Esophagus squamous epithelium (tissue), 5 donors: ENCODE results near the gene MLLT3. TPM values are rescaled to one million over a fixed set of nuclear protein-coding genes. Genes with fewer than 3 reads are reported as not detected.

Source experiments
- DNase-seq: peaks from one replicate; lab custom pipeline; 2025; lab: John Stamatoyannopoulos, UW
- H3K27ac ChIP-seq, 4 donors: fragments of 200-600 bp; sonication (generic); one replicate each; pipeline ENCODE4 v1.5.1; 2016 to 2019; ENCODE audit warnings: mild to moderate bottlenecking in 1 of 4
- H3K27me3 ChIP-seq, 4 donors: fragments of 200-600 bp; sonication (generic); 1 replicate in 3 of 4; 2 replicates in 1 of 4; pipeline versions ENCODE4 v1.5.1 to v1.6.0; 2017 to 2021; ENCODE audit warnings: antibody characterized with exemption in 1 of 4
- H3K36me3 ChIP-seq, 3 donors: fragments of 200-600 bp; sonication (generic); one replicate each; pipeline ENCODE4 v1.5.1; 2016 to 2019
- H3K4me1 ChIP-seq, 3 donors: fragments of 200-600 bp; sonication (generic); one replicate each; pipeline ENCODE4 v1.5.1; 2017 to 2019
- H3K4me3 ChIP-seq, 4 donors: fragments of 200-600 bp; sonication (generic); 1 replicate in 3 of 4; 2 replicates in 1 of 4; pipeline ENCODE4 v1.5.1; 2016 to 2019; ENCODE audit warnings: mild to moderate bottlenecking in 2 of 4, moderate library complexity in 1 of 4
- H3K9me3 ChIP-seq, 3 donors: fragments of 200-600 bp; sonication (generic); one replicate each; pipeline ENCODE4 v1.5.1; 2016 to 2019
- CTCF ChIP-seq, 6 experiments: fragments of 450-650 bp in 4 of 6; fragments of 200-600 bp in 2 of 6; sonication (generic) in 2 of 6; IDR thresholded peaks; one replicate each; pipeline ENCODE4 v1.5.1; 2016 to 2019; ENCODE audit warnings: antibody characterized with exemption in 6 of 6, mild to moderate bottlenecking in 4 of 6, moderate library complexity in 4 of 6
- POLR2A ChIP-seq, 4 donors: fragments of 450-650 bp; IDR thresholded peaks; one replicate each; pipeline ENCODE4 v1.6.1; 2017; ENCODE audit warnings: antibody characterized with exemption in 4 of 4, mild to moderate bottlenecking in 4 of 4, moderate library complexity in 3 of 4
- WGBS, 2 donors: methylation state at CpG; one replicate each; pipeline ENCODE4 v1.1.5; 2018; 5-methylcytosine and 5-hydroxymethylcytosine counted together
- intact Hi-C: fragments of 100-400 bp; cut with DNase I; formaldehyde crosslinking; loops from one replicate; pipeline ENCODE4 v1.15.0; 2022
- total RNA-seq, 4 donors: library from RNA; depleted of rRNA; stranded (reverse); fragments of >200 nt; gene quantifications; one replicate each; pipeline ENCODE4 v1.1.0, GENCODE V29; 2016
- donor health status: DM: yes; HTN: yes; CAD: no.

Gene MLLT3
- total RNA-seq, 4 donors from 2014 or later = 8.2 to 21.5 (median 8.6) TPM

GRCh38 chr9:20616808-20617207 is 5.5 kb downstream of the MLLT3 start:
- TF ChIP-seq CTCF (IDR thresholded peaks at IDR 0.05) (no peak), POLR2A (IDR thresholded peaks at IDR 0.05) (no peak)
- intact Hi-C loops = no loop called here
- Histone ChIP-seq H3K27ac (no peak overlapping the region), H3K9me3 (no peaks in the 10 kb centered on the region), H3K36me3 (no peaks in the 10 kb centered on the region), H3K27me3 (no peaks in the 10 kb centered on the region), H3K4me3 (no peak overlapping the region), H3K4me1 (peaks cover 11 to 61% (median 17%) of the 10 kb centered on the region in 3 donors)
- DNase-seq = no peak
- WGBS, 2 donors = 77 to 87% methylated on average over 2 of the region's 2 CpGs

GRCh38 chr9:20614602-20615216 is 7.6 kb downstream of the MLLT3 start:
- Histone ChIP-seq H3K4me1 (peaks cover 0 to 61% (median 17%) of the 10 kb centered on the region in 3 donors), H3K36me3 (no peaks in the 10 kb centered on the region), H3K27ac (no peak overlapping the region), H3K4me3 (no peak overlapping the region), H3K27me3 (no peaks in the 10 kb centered on the region), H3K9me3 (no peaks in the 10 kb centered on the region)
- WGBS, 2 donors = 80 to 88% methylated on average over 1 to 2 of the region's 2 CpGs
- no peak for DNase-seq
- TF ChIP-seq CTCF (IDR thresholded peaks at IDR 0.05) = no peak
- TF ChIP-seq POLR2A (IDR thresholded peaks at IDR 0.05) = no peak
- intact Hi-C loops = no loop called here

GRCh38 chr9:20611691-20612287 is 10.5 kb downstream of the MLLT3 start:
- peak overlapping the region in 2 of 4 donors; percentile 4 to 40 for H3K27ac ChIP-seq
- no peaks in the 10 kb centered on the region for H3K9me3 ChIP-seq
- H3K4me1 ChIP-seq = peaks cover 0 to 41% (median 7%) of the 10 kb centered on the region in 3 donors
- DNase-seq = no peak
- intact Hi-C loops = no loop called here
- no peaks in the 10 kb centered on the region for H3K36me3 ChIP-seq
- H3K4me3 ChIP-seq = peak overlapping the region in 1 of 4 donors; percentile 9
- 52 to 59% methylated on average over 3 of the region's 3 CpGs for WGBS, 2 donors
- no peak for TF ChIP-seq POLR2A (IDR thresholded peaks at IDR 0.05)
- TF ChIP-seq CTCF (IDR thresholded peaks at IDR 0.05) = peak; percentile 8 to 53 (median 34)
- H3K27me3 ChIP-seq = no peaks in the 10 kb centered on the region

GRCh38 chr9:20610591-20610990 is 11.7 kb downstream of the MLLT3 start:
- Histone ChIP-seq H3K36me3 (no peaks in the 10 kb centered on the region), H3K27me3 (no peaks in the 10 kb centered on the region), H3K27ac (no peak overlapping the region), H3K4me1 (peaks cover 0 to 46% (median 7%) of the 10 kb centered on the region in 3 donors), H3K4me3 (no peak overlapping the region), H3K9me3 (no peaks in the 10 kb centered on the region)
- TF ChIP-seq CTCF (IDR thresholded peaks at IDR 0.05) (no peak), POLR2A (IDR thresholded peaks at IDR 0.05) (no peak)
- intact Hi-C loops = no loop called here
- 66 to 70% methylated on average over 2 of the region's 2 CpGs for WGBS, 2 donors
- no peak for DNase-seq

- no peaks in the 10 kb centered on the region for H3K27me3 ChIP-seq
- intact Hi-C loops = no loop called here
- H3K36me3 ChIP-seq = no peaks in the 10 kb centered on the region
- H3K27ac ChIP-seq = no peak overlapping the region
- DNase-seq = no peak
- WGBS, 2 donors = 61 to 74% methylated on average over 5 of the region's 5 CpGs
- no peaks in the 10 kb centered on the region for H3K9me3 ChIP-seq
- H3K4me1 ChIP-seq = peaks cover 0 to 50% (median 7%) of the 10 kb centered on the region in 3 donors
- no peak overlapping the region for H3K4me3 ChIP-seq
- TF ChIP-seq POLR2A (IDR thresholded peaks at IDR 0.05) (no peak), CTCF (IDR thresholded peaks at IDR 0.05) (no peak)
Observed at GRCh38 chr9:20608582-20608981, 13.7 kb downstream of the MLLT3 start.
